GM15510 (cell line): ENCODE data around the gene SDF2L1.
A peak's percentile ranks its signal among the peaks of the same experiment; 100 is the strongest.

ENCODE experiments used
- POLR2A ChIP-seq: IDR thresholded peaks from 3 replicates; pipeline ENCODE4 v1.6.1; 2011; ENCODE audit warnings: borderline replicate concordance; ENCODE audit not compliant: insufficient read length; ENCODE audit errors: extremely low read depth

Gene SDF2L1

GRCh38 chr22:21646608-21647590 is 4.8 kb downstream of the SDF2L1 start:
- no peak for TF ChIP-seq POLR2A

- no peak for TF ChIP-seq POLR2A
Measured at GRCh38 chr22:21650280-21650679, 8.2 kb downstream of the SDF2L1 start.

- TF ChIP-seq POLR2A = no peak
Measured at GRCh38 chr22:21650823-21651520, 8.9 kb downstream of the SDF2L1 start.

- TF ChIP-seq POLR2A = no peak
Measured at GRCh38 chr22:21651521-21652009, 9.5 kb downstream of the SDF2L1 start.

GRCh38 chr22:21652010-21652546 is 10.0 kb downstream of the SDF2L1 start:
- peak; percentile 71 for TF ChIP-seq POLR2A

- TF ChIP-seq POLR2A = no peak
Measured at GRCh38 chr22:21652547-21653545, 10.7 kb downstream of the SDF2L1 start.

GRCh38 chr22:21657020-21657359 is 14.9 kb downstream of the SDF2L1 start:
- no peak for TF ChIP-seq POLR2A

- peak; percentile 67 for TF ChIP-seq POLR2A
Measured at GRCh38 chr22:21657360-21658032, 15.4 kb downstream of the SDF2L1 start.

GRCh38 chr22:21659864-21660525 is 17.9 kb downstream of the SDF2L1 start:
- TF ChIP-seq POLR2A = no peak

GRCh38 chr22:21660904-21661303 is 18.8 kb downstream of the SDF2L1 start:
- TF ChIP-seq POLR2A = no peak

GRCh38 chr22:21661991-21662390 is 19.9 kb downstream of the SDF2L1 start:
- TF ChIP-seq POLR2A = no peak

- no peak for TF ChIP-seq POLR2A
Measured at GRCh38 chr22:21663738-21664137, 21.6 kb downstream of the SDF2L1 start.

GRCh38 chr22:21665047-21665851 is 23.1 kb downstream of the SDF2L1 start:
- TF ChIP-seq POLR2A = no peak

GRCh38 chr22:21666786-21667185 is 24.7 kb downstream of the SDF2L1 start:
- TF ChIP-seq POLR2A = no peak
